Myocyte (in vitro differentiated cells): ENCODE results near the gene MT4. TPM values are rescaled to one million over a fixed set of nuclear protein-coding genes. Genes with fewer than 3 reads are reported as not detected.
"Not testable (repeated sequence)": the region's sequence is repeated elsewhere in the genome, so short reads cannot be mapped to it uniquely, and the experiment has no call there.

ENCODE experiments used
- DNase-seq: peaks from one replicate; pipeline ENCODE4 v3.0.0-alpha.2; 2012; ENCODE audit warnings: low read depth
- total RNA-seq: library from RNA; depleted of rRNA; stranded (reverse); fragments of >200 nt; gene quantifications from 2 replicates; pipeline ENCODE4 v1.2.3, GENCODE V29; 2014

MT4 gene
- total RNA-seq, 1 donor from 2014 or later = not detected

DNA sequence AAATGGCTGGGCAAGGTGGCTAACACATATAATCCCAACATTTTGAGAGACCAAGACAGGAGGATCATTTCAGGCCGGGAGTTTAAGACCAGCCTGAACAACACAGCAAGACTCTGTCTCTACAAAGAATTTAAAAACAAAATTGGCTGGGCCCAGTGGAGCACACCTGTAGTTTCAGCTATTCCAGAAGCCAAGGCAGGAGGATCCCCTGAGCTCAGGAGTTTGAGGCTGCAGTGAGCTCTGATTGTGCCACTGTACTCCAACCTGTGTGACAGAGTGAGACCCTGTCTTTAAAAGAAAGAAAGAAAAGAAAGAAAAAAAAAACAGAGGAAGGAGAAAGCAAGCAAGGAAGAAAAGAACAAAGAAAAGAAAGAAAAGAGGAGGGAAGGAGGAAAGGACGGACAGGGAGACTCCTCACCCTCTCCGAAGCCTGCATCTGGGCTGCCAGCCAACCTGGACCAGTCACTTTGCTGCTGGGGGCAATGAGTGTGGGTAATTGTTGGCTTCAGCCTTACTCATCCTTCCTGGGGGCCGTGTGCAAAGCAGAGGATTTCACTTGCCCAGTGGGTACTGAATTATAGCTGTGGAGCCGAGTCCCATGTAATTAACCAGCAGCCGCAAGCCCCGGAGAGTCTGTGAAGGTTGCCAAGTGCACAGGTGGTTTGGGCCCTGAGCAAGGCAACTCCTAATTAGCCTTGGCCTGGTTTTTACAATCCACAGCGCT, 6.7 kb upstream of the MT4 start:
- peak; percentile 92 for DNase-seq

DNA sequence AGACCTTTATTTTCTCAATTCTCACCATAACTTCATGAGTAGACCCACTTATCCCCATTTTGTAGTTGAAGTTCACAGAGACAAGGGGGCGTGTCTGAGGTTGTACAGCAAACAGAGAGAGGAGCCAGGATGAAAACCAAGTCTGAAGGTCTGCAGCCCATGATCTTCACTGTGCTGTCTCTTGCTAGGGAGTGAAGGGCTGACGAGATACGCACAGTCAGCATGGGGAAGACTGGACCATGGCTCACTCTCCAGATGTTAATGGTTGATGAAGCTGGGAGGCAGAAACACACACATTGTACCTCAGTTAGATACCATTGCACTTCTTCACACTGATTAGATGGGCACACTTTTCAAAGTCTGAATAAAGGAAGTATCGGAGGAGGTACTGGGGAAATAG, 5.8 kb upstream of the MT4 start:
- no peak for DNase-seq

DNA sequence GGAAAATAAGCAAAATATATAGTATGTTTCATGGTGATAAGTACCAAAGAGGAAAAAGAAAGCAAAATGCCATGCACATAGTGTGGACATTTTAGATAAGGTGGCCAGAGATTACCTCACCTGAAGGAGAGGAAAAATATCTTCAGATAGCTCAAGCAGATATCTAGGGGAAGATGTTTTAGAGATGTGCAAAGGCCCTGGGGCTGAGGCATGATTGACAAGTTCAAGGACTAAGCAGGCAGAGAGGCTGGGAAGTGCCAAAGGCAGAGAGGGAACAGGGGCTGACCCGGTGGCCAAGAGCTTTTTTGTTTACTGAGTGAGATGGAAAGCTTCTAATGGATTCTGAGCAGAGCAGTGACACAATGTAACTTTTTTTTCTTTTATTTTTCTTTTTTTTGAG, 4.4 kb upstream of the MT4 start:
- DNase-seq = no peak

DNA sequence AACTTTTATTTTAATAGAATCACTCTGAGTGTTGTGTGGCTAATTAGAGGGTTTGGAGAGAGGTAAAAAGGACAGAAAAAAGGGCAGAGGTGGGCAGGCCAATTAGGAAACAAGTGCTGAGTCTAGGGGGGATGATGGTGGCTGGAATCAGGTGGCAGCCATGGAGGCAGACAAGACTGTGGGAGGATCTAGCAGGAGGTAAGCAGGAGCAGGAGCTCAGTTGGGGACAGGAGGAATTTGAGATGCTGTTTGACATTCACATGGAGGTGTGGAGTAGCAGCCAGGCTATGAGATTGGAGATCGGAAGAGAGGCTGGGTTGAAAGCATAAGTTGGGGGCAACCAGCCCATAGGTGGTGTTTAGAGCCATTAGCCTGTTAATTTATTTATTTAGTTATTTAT, 3.7 kb upstream of the MT4 start:
- DNase-seq = no peak

DNA sequence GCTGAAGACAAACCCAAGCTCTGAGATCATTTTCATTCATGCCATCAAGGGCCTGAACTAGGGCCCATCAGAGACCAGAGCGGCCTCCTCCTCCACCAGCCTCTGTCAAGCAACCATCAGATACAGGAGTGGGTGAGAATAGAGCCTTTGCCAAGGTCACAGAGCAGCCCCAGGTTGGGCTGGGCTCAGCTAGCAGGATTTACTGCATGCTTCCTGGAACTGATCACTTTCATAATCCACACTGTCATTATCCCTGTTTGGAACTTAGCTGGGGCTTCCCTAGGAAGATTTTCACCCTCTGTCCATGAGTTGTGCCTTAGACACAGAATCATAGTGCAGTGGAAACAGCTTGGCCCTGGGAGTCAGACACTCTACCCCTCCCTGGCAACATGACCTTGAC, 5.1 kb downstream of the MT4 start:
- DNase-seq = no peak

DNA sequence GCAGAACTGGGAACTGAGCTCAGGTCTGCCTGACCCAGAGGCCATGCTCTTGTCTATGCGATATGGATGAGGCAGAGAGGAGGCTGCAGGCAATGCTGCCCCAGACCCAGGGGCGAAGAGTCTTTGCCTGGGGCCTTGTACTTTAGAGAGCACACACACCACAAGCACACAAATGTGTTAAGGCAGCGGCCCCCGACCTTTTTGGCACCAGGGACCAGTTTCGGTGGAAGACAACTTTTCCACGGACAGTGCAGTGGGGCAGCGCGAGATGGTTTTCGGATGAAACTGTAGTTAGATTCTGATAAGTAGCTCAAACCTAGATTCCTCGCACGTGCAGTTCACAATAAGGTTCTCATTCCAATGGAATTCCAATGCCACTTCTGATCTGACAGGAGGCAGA, 6.7 kb downstream of the MT4 start:
- DNase-seq = no peak

DNA sequence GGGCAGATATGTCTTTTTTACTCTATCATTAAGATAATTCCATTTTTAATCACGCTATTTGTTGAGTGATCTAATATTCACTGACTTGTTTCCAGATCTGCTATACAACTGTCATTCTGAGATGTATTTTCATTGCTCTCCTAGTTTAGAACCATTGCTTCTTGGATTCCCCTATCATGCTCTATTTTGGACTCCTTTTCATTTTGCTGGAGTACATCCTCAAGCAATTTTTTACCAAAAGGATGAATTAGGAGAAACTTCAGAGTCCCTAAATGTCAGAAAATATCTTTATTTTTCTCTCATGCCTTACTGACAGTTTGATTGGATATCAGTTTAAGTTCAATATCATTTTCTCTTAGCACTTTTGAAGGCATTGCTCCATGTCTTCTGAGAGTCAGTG, 9.8 kb downstream of the MT4 start:
- no peak for DNase-seq

DNA sequence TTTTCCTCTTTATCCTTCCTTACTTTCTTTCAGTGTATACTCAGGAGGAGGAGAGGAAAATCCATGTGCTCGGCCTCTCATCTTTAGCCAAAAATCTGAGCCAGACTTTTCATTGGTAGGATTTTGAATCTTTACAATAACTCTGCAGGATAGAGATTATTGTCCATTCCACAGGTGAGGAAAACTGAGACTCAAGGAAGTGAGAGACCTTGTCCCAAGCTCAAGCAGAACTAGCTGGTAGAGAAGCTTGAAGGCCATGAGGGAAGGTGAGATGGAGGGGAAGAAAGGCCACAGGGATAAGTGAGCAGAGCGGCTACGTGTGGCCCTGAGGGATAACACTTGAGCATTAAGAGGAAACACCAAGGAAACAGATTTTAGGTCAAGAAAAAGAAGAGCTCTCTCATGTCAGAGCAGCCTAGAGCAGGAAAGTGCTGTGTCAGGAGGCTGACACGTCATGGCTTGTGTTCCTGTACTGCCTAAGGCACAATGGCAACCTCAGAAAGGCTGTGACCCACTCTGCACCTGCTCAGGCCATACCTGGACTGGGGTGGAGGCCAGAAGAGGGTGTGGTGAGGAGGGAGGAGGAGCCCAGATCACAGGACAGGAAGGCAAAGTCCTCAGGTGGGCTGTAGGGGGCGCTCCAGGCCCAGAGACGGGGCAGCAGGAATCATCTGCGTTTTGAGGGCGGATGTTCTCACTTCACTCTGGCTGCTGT, 11.9 kb downstream of the MT4 start:
- DNase-seq = peak; percentile 30

DNA sequence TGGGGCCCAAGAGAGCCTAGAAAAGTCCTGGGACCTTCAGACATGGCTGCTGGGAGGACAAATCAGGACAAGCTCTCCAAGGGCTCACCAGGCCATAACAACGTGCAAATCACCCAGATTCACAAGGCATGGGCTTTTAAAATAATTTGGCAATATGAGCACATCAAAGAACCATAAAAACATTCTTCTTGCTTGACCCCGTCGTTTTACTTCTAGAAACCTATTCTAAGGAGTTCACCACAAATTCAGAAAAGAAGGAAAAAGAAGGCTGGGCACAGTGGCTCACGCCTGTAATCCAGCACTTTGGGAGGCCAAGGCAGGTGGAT, 12.4 kb downstream of the MT4 start:
- no peak for DNase-seq

DNA sequence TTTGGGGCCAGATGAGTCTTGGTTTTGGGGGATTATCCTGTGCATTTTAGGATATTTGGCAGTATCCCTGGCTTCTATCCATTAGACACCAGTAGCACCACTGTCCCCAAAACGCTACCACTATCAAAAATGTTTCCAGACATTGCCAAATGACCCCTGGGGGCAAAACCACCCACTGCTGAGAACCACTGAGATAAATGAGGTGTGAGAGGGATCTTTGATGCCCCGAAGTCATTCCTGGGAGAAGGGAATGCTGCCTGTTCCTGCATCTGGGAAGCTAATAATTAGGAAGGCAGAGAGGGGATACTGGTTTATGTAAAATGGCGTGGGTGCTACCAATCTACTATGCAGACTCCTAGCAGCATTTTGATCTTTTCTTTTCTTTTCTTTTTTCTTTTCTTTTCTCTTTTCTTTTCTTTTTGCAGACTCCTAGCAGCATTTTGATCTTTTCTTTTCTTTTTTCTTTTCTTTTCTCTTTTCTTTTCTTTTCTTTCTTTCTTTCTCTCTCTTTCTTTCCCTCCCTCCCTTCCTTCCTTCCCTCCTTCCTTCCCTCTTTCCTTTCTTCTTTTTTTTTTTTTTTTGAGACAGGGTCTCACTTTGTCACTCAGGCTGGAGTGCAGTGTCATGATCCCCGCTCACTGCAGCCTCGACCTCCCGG, 15.6 kb downstream of the MT4 start:
- no peak for DNase-seq

DNA sequence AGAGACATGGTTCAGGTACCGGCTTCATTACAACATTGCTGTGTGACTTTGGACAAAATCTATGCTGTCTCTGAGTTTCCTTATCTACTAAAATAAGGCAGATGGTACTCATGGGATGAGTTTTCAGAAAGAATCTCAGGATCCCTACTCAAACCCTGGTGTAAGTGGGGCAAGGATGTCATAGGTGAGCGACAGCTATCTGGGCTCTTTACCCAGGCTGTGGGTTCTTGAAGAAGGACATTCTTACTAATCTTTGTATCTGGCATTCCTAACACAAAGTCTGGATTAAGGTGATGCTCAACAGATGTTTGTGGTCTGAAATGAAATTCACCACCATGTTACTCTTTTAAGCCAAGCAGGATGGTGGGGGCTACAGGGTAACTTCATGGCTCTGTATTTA, 18.0 kb downstream of the MT4 start:
- not testable (repeated sequence) for DNase-seq

DNA sequence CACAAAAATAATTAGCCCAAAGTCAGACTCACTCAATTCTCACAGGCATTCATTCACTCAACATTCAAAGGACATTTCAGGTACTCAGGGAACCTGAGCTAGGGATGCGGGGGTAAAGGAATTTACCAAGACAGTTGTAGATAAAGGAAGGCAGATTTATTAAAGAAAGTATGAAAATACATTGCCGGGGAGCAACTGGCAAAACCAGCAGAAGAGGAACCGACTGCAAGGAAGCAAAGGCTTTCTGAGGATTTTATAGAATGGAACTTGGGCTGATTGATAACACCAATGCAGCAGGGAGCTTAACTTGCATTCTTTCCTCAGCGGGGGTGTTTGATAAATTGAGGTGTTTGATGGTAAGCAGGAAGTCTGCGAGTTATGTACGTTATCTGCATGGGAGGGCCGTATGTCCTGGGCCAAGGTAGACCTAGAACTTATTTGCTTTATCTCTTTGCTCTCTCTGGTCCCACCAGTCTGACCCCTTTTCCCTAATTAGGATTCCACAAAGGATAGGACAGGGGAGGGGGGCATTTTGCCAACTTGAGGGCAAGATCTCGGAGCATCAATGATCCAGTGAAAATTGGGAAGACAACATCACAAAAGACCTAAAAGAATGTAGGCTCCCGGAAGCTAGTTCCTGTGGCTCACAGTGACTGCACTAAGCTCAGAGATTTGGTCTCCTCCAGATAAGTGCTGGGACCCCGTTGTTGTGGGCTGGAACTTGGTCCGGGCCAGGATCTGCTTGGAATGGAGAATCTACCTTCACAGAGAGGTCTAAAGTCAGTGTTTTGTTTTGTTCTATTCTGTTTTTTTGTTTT, 18.7 kb downstream of the MT4 start:
- DNase-seq = no peak

DNA sequence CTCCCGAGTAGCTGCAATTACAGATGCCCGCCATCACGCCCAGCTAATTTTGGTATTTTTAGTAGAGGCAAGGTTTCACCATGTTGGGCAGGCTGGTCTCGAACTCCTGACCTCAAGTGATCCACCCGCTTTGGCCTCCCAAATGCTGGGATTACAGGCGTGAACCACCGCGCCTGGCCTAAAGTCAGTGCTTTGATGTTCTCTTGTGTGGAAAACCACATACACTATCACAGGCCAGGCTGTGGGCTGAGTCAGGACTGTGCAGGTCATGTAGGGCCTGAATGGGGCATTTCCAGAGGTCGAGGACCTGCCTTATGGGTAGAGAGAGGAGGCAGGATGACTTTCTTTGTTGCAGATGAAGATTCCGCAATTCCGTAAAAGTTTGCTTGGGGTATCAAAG, 19.4 kb downstream of the MT4 start:
- DNase-seq = no peak

DNA sequence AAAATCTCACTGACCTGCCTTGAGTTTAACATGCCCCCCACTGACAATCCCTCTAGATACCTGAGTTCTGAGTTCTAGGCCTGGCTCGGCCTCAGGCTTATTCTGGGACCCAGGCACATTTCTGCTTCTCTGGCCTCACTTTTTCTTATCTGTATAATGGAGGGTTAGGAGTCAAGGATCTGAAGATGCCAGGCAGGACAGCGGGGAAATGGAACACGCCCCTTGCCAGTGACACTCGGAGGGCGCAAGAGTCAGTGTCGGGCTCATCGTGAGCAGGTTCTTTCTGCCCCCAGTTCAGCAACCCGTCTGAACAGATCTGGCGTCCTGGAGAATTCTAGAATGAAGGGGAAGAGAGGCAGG, 23.9 kb downstream of the MT4 start:
- no peak for DNase-seq

DNA sequence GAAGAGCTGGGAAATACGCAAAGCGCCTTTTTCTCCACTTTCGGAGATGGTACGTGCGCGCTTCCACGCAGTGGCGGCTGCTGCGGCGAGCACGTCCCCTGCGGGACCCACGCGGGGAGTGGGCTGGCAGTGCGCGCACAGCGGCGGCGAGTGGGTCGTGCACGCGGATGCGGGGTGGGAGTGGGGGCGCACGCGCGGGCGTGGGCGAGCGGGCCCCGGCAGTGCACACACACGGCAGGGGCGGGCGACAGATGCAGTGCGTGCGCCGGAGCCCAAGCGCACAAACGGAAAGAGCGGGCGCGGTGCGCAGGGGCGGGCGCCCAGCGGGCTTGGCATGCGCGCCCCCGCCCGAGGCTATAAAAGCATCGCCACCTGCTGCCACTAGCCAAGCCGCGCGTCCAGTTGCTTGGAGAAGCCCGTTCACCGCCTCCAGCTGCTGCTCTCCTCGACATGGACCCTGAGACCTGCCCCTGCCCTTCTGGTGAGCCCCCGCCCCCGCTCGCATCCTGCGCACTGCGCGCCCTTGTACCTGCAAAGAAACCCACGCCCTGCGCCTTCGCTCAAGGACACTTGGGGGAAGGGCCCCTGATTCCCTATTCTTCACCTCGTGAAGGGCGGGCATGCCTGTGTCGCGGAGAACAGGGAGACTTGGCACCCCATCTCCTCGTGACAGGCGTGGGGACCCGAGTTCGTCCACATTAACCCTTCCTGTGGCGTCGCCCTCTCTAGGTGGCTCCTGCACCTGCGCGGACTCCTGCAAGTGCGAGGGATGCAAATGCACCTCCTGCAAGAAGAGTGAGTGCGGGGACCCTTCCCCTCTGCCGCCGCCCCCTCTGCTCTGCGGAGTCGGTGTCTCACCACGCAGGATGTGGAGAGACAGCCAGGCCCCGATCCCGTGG, 24.5 kb downstream of the MT4 start, which contains the start of gene MT3:
Gene MT3, plus strand, starts transcription at position 388 of the 899 bp plus-strand sequence. Its CDS starts 63 bp downstream, at position 451.
- peak; percentile 86 for DNase-seq

DNA sequence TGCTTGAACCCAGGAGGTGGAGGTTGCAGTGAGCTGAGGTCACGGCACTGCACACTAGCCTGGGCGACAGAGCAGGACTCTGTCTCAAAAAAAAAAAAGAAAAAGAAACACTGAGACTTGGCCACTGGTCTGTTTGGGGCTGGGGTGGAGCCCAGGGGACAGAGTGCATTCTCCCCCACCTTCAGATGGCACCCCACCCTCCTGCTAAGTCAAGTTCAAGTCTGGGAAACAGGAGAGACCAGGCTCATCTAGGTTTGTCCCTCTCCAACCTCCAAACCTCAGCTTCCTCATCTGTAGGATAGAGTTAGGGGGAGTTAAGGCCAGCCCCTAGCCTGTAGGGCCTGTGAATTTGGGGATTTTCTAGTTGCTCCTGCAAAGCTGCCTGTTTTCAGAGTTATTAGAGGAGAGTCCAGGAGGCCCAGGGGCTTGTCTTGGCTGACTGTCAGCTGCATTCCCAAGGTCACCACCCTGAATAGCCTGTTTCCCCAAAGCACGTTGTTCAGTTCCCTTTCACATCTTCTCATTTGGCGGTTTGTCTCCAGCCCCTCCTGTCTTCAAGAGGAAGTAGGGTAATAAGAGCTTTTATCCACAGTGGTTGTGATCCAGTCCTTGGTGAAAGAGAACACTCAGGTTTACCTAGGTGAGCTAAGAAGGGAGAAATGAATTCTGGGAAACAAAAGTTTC, 26.6 kb downstream of the MT4 start:
- no peak for DNase-seq

DNA sequence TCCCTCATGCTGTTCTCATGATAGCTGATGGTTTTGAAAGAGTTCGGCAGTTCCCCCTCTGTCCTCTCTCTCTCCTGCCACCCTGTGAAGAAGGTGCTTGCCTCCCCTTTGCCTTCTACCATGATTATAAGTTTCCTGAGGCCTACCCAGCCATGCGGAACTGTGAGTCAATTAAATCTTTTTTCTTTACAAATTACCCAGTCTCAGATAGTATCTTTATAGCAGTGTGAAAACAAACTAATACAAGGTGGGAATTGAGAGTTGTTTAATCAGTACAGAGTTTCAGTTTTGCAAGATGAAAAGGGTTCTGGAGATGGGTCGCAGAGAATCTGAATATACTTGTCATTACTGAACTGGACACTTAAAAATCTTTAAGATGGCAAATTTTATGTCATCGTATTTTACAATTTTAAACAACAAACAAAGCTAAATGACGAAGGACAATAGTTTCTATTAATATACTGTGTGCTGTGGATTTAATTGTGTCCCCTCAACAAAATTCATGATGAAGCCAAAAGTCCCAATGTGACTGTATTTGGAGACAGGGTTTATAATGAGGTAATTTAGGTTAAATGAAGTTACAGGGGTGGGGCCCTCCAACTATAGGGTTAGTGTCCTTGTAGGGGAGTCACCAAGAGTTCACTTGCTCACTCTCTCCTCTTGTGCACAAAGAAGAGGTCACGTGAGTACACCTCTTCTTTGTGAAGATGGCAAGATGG, 28.9 kb downstream of the MT4 start:
- DNase-seq = no peak

DNA sequence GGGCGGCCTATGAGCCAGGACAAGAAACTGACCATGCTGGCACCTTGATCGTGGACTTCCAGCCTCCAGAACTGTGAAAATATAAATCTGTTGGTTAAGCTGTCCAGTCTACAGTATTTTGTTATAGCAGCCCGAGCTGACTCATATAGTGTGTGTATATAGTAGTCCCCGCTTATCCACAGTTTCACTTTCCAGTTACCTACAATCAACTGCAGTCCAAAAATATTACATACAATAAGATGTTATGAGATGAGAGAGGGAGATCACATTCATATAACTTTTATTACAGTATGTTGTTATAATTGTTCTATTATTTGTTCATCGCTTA, 29.4 kb downstream of the MT4 start:
- DNase-seq = no peak

DNA sequence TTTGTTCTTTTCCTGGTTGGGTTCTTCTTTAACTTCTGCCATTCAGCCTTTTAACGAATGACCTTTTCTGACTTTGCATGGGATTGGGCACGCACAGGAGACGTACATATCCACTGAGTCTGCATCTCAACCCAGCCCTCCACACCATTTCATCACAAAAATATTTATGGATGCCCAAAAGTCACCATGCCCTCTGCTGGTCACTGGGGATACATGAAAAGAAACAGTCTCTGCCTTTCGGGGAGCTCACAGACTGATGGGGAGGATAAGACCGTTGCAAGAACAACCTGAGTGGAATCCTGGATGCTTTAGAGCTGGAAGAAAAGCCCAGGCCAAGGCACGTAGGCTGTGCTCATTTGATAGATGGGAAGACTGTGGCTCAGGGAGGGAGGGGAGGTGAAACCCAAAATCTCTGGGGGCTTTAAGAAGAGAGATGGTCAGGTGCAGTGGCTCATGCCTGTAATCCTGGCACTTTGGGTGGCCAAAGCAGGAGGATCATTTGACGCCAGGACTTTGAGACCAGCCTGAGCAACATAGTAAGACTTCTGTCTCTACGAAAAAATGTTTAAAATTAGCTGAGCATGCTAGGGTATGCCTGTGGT, 35.6 kb downstream of the MT4 start:
- DNase-seq = peak; percentile 72
